Right ventricle myocardium superior (tissue), 1 donor: Measurements from ENCODE around the gene UBIAD1. TPM values are rescaled to one million over a fixed set of nuclear protein-coding genes. Genes with fewer than 3 reads are reported as not detected.
"Not testable (repeated sequence)": the region's sequence is repeated elsewhere in the genome, so short reads cannot be mapped to it uniquely, and the experiment has no call there.

Experiments
- ATAC-seq: fragments of 200-7000 bp; cut with Tn5 transposase; one replicate; pipeline ENCODE4 v1.9.1; 2020; ENCODE audit warnings: mild to moderate bottlenecking; ENCODE audit not compliant: poor library complexity
- DNase-seq: peaks from one replicate; pipeline ENCODE4 v3.0.0-alpha.2; 2020
- intact Hi-C: fragments of 100-400 bp; cut with DNase I; formaldehyde crosslinking; loops from one replicate; pipeline ENCODE4 v1.11.2; 2022
- long read RNA-seq: library from polyadenylated mRNA; unstranded; transcript quantifications from one replicate; pipeline ENCODE4 v2.0.0, GENCODE V29; 2021
- total RNA-seq: library from RNA; stranded (reverse); fragmentation: NEBNext Ultra II Directional; extraction: Animal tissue kit (Norgen Biotek cat#: 25700); gene quantifications from one replicate; pipeline ENCODE4 v1.2.1, GENCODE V29; 2021
- donor health status: DM: no; HTN: yes; CAD: no; lungs with severe emphysema.

Gene UBIAD1
- 10.1 TPM for total RNA-seq
- long read RNA-seq, transcript UBIAD1-202 (2 exons, 3,646 nt): major isoform, 40 of 50 reads
- long read RNA-seq, partial matches to known transcripts: 0 of 50 reads
- long read RNA-seq, other reads (novel, unspliced or antisense): 8 of 50 reads

GRCh38 chr1:11272832-11273594, at the start of gene UBIAD1:
Gene UBIAD1, plus strand, starts transcription at chr1:11273198. Its CDS starts 334 bp downstream, at chr1:11273532.
- intact Hi-C loops: no loop called here
- ATAC-seq: peak; percentile 96
- DNase-seq: peak; percentile 87

- no peak for DNase-seq
- no peak for ATAC-seq
- intact Hi-C loops: no loop called here
Observed at GRCh38 chr1:11227106-11228077, 45.6 kb upstream of the UBIAD1 start.

GRCh38 chr1:11229203-11229602, 43.8 kb upstream of the UBIAD1 start:
- intact Hi-C loops: no loop called here
- ATAC-seq: no peak
- no peak for DNase-seq

- no peak for ATAC-seq
- intact Hi-C loops: no loop called here
- DNase-seq: no peak
Observed at GRCh38 chr1:11233208-11233607, 39.8 kb upstream of the UBIAD1 start.

GRCh38 chr1:11237356-11237755, 35.6 kb upstream of the UBIAD1 start:
- DNase-seq: no peak
- intact Hi-C loops: no loop called here
- ATAC-seq: peak; percentile 22

GRCh38 chr1:11238311-11238710, 34.7 kb upstream of the UBIAD1 start:
- intact Hi-C loops: no loop called here
- DNase-seq: no peak
- ATAC-seq: no peak

GRCh38 chr1:11245248-11245647, 27.8 kb upstream of the UBIAD1 start:
- no peak for DNase-seq
- no peak for ATAC-seq
- intact Hi-C loops: no loop called here

- intact Hi-C loops: no loop called here
- DNase-seq: no peak
- no peak for ATAC-seq
Observed at GRCh38 chr1:11245904-11246719, 26.9 kb upstream of the UBIAD1 start.

- DNase-seq: no peak
- ATAC-seq: no peak
- intact Hi-C loops: no loop called here
Observed at GRCh38 chr1:11248169-11248568, 24.8 kb upstream of the UBIAD1 start.

- ATAC-seq: no peak
- intact Hi-C loops: no loop called here
- no peak for DNase-seq
Observed at GRCh38 chr1:11252538-11252937, 20.5 kb upstream of the UBIAD1 start.

- DNase-seq (no peak), ATAC-seq (no peak)
- intact Hi-C loops: no loop called here
Observed at GRCh38 chr1:11253226-11253625, 19.8 kb upstream of the UBIAD1 start.

- DNase-seq (no peak), ATAC-seq (no peak)
- intact Hi-C loops: no loop called here
Observed at GRCh38 chr1:11256299-11256698, 16.7 kb upstream of the UBIAD1 start.

GRCh38 chr1:11262171-11263049, 10.6 kb upstream of the UBIAD1 start, which contains the start of gene MTOR:
Gene MTOR, minus strand, starts transcription at chr1:11262551. Its CDS starts 3,142 bp downstream, at chr1:11259409.
- intact Hi-C loops: no loop called here
- ATAC-seq (peak; percentile 100), DNase-seq (peak; percentile 99)

GRCh38 chr1:11266268-11267074, 6.5 kb upstream of the UBIAD1 start:
- no peak for ATAC-seq
- intact Hi-C loops: no loop called here

GRCh38 chr1:11267350-11268337, 5.4 kb upstream of the UBIAD1 start:
- DNase-seq, ATAC-seq, intact Hi-C loops: not testable (repeated sequence)

More at GRCh38 chr1:11266268-11267074, 6.5 kb upstream of the UBIAD1 start:
- DNase-seq: no peak

GRCh38 chr1:11272544-11272831, 510 bp upstream of the UBIAD1 start:
- no peak for ATAC-seq
- intact Hi-C loops: no loop called here
- DNase-seq: no peak
